H9 (cell line): Measurements from ENCODE around the gene DUSP5. TPM values are rescaled to one million over a fixed set of nuclear protein-coding genes. Genes with fewer than 3 reads are reported as not detected.

ENCODE experiments used
- DNase-seq: peaks from one replicate; pipeline ENCODE4 v3.0.0-alpha.2; 2017
- H2AFZ ChIP-seq: one replicate; pipeline ENCODE4 v1.6.1; 2013; ENCODE audit warnings: mild to moderate bottlenecking, low read length, control low read depth, moderate library complexity
- H2AK5ac ChIP-seq: 2 replicates; pipeline ENCODE4 v1.6.1; 2013; ENCODE audit warnings: low read length, control low read depth, mixed read lengths; ENCODE audit not compliant: insufficient read length
- H2BK120ac ChIP-seq: one replicate; pipeline ENCODE4 v1.6.1; 2013; ENCODE audit warnings: low read depth, mild to moderate bottlenecking, low read length, control low read depth, inconsistent platforms; ENCODE audit not compliant: poor library complexity, severe bottlenecking
- H2BK12ac ChIP-seq: 2 replicates; pipeline ENCODE4 v1.6.1; 2013; ENCODE audit warnings: low read length, control low read depth, mixed read lengths, low read depth; ENCODE audit not compliant: insufficient read length
- H2BK15ac ChIP-seq: 2 replicates; pipeline ENCODE4 v1.6.1; 2013; ENCODE audit warnings: low read depth, low read length, control low read depth
- H2BK20ac ChIP-seq: one replicate; pipeline ENCODE4 v1.6.1; 2013; ENCODE audit warnings: low read depth, mild to moderate bottlenecking, low read length, control low read depth, inconsistent platforms; ENCODE audit not compliant: poor library complexity, severe bottlenecking
- H2BK5ac ChIP-seq: 2 replicates; pipeline ENCODE4 v1.6.1; 2013; ENCODE audit warnings: low read length, control low read depth, mixed read lengths; ENCODE audit not compliant: insufficient read length
- H3K14ac ChIP-seq: 2 replicates; pipeline ENCODE4 v1.6.1; 2013; ENCODE audit warnings: low read length, control low read depth; ENCODE audit not compliant: insufficient read depth
- H3K18ac ChIP-seq: 2 replicates; pipeline ENCODE4 v1.6.1; 2013; ENCODE audit warnings: low read depth, mild to moderate bottlenecking, mixed read lengths, low read length, control low read depth; ENCODE audit not compliant: insufficient read length
- H3K23ac ChIP-seq: 2 replicates; pipeline ENCODE4 v1.6.1; 2013; ENCODE audit warnings: low read length, control low read depth, mixed read lengths, low read depth; ENCODE audit not compliant: insufficient read length
- H3K23me2 ChIP-seq: 2 replicates; pipeline ENCODE4 v1.6.1; 2013; ENCODE audit warnings: low read depth, mild to moderate bottlenecking, mixed read lengths, low read length, control low read depth; ENCODE audit not compliant: insufficient read length, poor library complexity, severe bottlenecking
- H3K27ac ChIP-seq: 2 replicates; pipeline ENCODE4 v1.5.1; 2013; ENCODE audit warnings: low read length, control low read depth, mixed read lengths, low read depth; ENCODE audit not compliant: insufficient read length
- H3K27me3 ChIP-seq: 2 replicates; pipeline ENCODE4 v1.6.1; 2013; ENCODE audit warnings: low read length, control low read depth, inconsistent platforms; ENCODE audit not compliant: insufficient read depth
- H3K4ac ChIP-seq: 2 replicates; pipeline ENCODE4 v1.6.1; 2013; ENCODE audit warnings: low read depth, mild to moderate bottlenecking, control low read depth, inconsistent platforms, low read length, moderate library complexity
- H3K4me1 ChIP-seq: 2 replicates; pipeline ENCODE4 v1.6.1; 2013; ENCODE audit warnings: low read length, control low read depth, inconsistent platforms; ENCODE audit not compliant: insufficient read depth
- H3K4me2 ChIP-seq: 2 replicates; pipeline ENCODE4 v1.6.1; 2013; ENCODE audit warnings: low read length, control low read depth, mixed read lengths; ENCODE audit not compliant: insufficient read length, insufficient read depth
- H3K56ac ChIP-seq: 2 replicates; pipeline ENCODE4 v1.6.1; 2013; ENCODE audit warnings: low read depth, mild to moderate bottlenecking, mixed read lengths, low read length, control low read depth; ENCODE audit not compliant: insufficient read length
- H3K79me1 ChIP-seq: 2 replicates; pipeline ENCODE4 v1.6.1; 2013; ENCODE audit warnings: low read depth, mild to moderate bottlenecking, moderate library complexity, low read length, control low read depth, inconsistent platforms; ENCODE audit not compliant: insufficient read depth, poor library complexity, severe bottlenecking
- H3K79me2 ChIP-seq: 2 replicates; pipeline ENCODE4 v1.6.1; 2013; ENCODE audit warnings: low read length, control low read depth, inconsistent platforms; ENCODE audit not compliant: insufficient read depth
- H3K9ac ChIP-seq: 2 replicates; pipeline ENCODE4 v1.6.1; 2013; ENCODE audit warnings: low read length, control low read depth, mixed read lengths; ENCODE audit not compliant: insufficient read length; ENCODE audit errors: extremely low read depth
- H3K9me3 ChIP-seq: one replicate; pipeline ENCODE4 v1.6.1; 2013; ENCODE audit warnings: low read depth, low read length, inconsistent platforms; ENCODE audit not compliant: control insufficient read depth
- H3T11ph ChIP-seq: one replicate; pipeline ENCODE4 v1.6.1; 2013; ENCODE audit warnings: mild to moderate bottlenecking, low read length, control low read depth, inconsistent platforms
- H4K20me1 ChIP-seq: one replicate; pipeline ENCODE4 v1.6.1; 2013; ENCODE audit not compliant: control insufficient read depth, insufficient read length, insufficient read depth
- H4K5ac ChIP-seq: 2 replicates; pipeline ENCODE4 v1.6.1; 2013; ENCODE audit warnings: low read depth, mild to moderate bottlenecking, mixed read lengths, low read length, control low read depth; ENCODE audit not compliant: insufficient read length
- H4K8ac ChIP-seq: replicated peaks from 2 replicates; pipeline ENCODE4 v1.6.1; 2013; ENCODE audit warnings: low read length, control low read depth, mixed read lengths, low read depth; ENCODE audit not compliant: insufficient read length
- H4K91ac ChIP-seq: 2 replicates; pipeline ENCODE4 v1.6.1; 2013; ENCODE audit warnings: low read depth, mild to moderate bottlenecking, moderate library complexity, mixed read lengths, low read length, control low read depth; ENCODE audit not compliant: insufficient read length
- H3K27ac Mint-ChIP-seq, 3 experiments: 2 replicates in 2 of 3; 3 replicates in 1 of 3; pipeline ENCODE4 v1.8.0; 2020 to 2021; ENCODE audit warnings: mixed read lengths in 3 of 3, mild to moderate bottlenecking in 1 of 3, moderate library complexity in 1 of 3
- H3K27me3 Mint-ChIP-seq: 2 replicates; pipeline ENCODE4 v1.8.0; 2021; ENCODE audit warnings: low read depth, mild to moderate bottlenecking, moderate library complexity, mixed read lengths
- H3K36me3 Mint-ChIP-seq, 3 experiments: 2 replicates in 2 of 3; 3 replicates in 1 of 3; pipeline ENCODE4 v1.8.0; 2020 to 2021; ENCODE audit warnings: low read depth in 3 of 3, mixed read lengths in 3 of 3; ENCODE audit not compliant: insufficient read depth in 1 of 3
- H3K4me1 Mint-ChIP-seq, 2 experiments: 2 replicates each; pipeline ENCODE4 v1.8.0; 2020; ENCODE audit warnings: mixed read lengths in 2 of 2
- H3K4me3 Mint-ChIP-seq, 2 experiments: 2 replicates in 1 of 2; 3 replicates in 1 of 2; pipeline ENCODE4 v1.8.0; 2020 to 2021; ENCODE audit warnings: mild to moderate bottlenecking in 2 of 2, mixed read lengths in 2 of 2, moderate library complexity in 1 of 2
- H3K9me3 Mint-ChIP-seq, 2 experiments: 2 replicates in 1 of 2; 3 replicates in 1 of 2; pipeline ENCODE4 v1.8.0; 2020; ENCODE audit warnings: mild to moderate bottlenecking in 2 of 2, mixed read lengths in 2 of 2, moderate library complexity in 1 of 2
- WGBS: extraction: QIAGEN DNeasy Blood & Tissue Kit; methylation state at CpG from one replicate; pipeline ENCODE4 v1.1.7; 2013; ENCODE audit warnings: missing lambda C conversion rate, low lambda C conversion rate, mixed read lengths; ENCODE audit not compliant: insufficient read length; ENCODE audit errors: extremely low coverage; 5-methylcytosine and 5-hydroxymethylcytosine counted together
- total RNA-seq: library from RNA; stranded (reverse); gene quantifications from 2 replicates; pipeline ENCODE4 v1.2.1, GENCODE V29; 2021
- TF ChIP-seq, protein P1 (sequence below): fragments of 200-600 bp; sonication (generic); conservative IDR thresholded peaks from 3 replicates; pipeline ENCODE4 v1.8.0; 2021; ENCODE audit warnings: antibody characterized with exemption, mild to moderate bottlenecking

The DUSP5 gene
- total RNA-seq, 1 experiment from 2014 or later: 29.3 TPM

DNA sequence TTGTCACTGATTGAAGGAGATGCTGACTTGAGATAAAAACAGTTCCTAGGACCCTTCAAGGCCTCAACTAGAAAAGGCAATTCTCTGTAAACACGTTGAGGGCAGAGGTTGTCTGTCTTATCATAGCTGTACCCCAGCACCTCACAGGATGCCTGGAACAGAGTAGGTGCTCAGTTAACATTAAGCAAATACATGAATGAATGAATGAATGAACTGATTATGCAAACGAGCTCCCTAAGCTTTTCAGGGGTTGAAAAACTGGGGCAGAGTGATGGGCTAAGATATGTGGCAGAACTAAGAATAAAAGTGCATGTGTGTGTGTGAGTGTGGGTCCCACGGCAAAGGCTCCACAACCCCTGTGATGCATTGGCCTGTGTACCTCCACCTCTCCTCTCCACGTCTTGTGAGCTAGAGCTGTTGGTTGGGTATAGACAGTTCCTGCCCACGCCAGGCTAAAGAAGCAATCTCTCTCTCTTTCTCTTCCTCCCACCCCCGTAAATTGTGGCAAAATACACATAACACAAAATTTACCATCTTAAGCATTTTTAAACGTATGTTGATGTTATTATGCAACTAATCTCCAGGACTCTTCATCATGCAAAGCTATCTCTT is 48.9 kb downstream of the DUSP5 start:
- no peak for DNase-seq
- H3T11ph ChIP-seq: no peak overlapping the region
- no peaks in the 10 kb centered on the region for H3K79me1 ChIP-seq
- no peak overlapping the region for H2BK12ac ChIP-seq
- no peak overlapping the region for H2BK15ac ChIP-seq
- Mint-ChIP-seq H3K9me3 (no peaks in the 10 kb centered on the region), H3K4me3 (no peak overlapping the region), H3K4me1 (peaks cover 6 to 9% of the 10 kb centered on the region in 2 experiments), H3K36me3 (no peaks in the 10 kb centered on the region), H3K27me3 (no peaks in the 10 kb centered on the region; the same call in none of the 2 replicates), H3K27ac (no peak overlapping the region)
- no peaks in the 10 kb centered on the region for H3K23me2 ChIP-seq
- H3K27me3 ChIP-seq: no peaks in the 10 kb centered on the region
- H3K27ac ChIP-seq: no peak overlapping the region
- no peak overlapping the region for H3K9ac ChIP-seq
- H4K8ac ChIP-seq: no peak overlapping the region
- no peak overlapping the region for H3K18ac ChIP-seq
- H2BK5ac ChIP-seq: no peak overlapping the region
- no peak overlapping the region for H4K91ac ChIP-seq
- H2BK120ac ChIP-seq: no peak overlapping the region
- no peak overlapping the region for H3K14ac ChIP-seq
- no peak overlapping the region for H2AK5ac ChIP-seq
- H3K56ac ChIP-seq: no peak overlapping the region
- H3K4ac ChIP-seq: no peak overlapping the region
- TF ChIP-seq, protein P1, sequence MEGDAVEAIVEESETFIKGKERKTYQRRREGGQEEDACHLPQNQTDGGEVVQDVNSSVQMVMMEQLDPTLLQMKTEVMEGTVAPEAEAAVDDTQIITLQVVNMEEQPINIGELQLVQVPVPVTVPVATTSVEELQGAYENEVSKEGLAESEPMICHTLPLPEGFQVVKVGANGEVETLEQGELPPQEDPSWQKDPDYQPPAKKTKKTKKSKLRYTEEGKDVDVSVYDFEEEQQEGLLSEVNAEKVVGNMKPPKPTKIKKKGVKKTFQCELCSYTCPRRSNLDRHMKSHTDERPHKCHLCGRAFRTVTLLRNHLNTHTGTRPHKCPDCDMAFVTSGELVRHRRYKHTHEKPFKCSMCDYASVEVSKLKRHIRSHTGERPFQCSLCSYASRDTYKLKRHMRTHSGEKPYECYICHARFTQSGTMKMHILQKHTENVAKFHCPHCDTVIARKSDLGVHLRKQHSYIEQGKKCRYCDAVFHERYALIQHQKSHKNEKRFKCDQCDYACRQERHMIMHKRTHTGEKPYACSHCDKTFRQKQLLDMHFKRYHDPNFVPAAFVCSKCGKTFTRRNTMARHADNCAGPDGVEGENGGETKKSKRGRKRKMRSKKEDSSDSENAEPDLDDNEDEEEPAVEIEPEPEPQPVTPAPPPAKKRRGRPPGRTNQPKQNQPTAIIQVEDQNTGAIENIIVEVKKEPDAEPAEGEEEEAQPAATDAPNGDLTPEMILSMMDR: no peak
- no peak overlapping the region for H2BK20ac ChIP-seq
- no peaks in the 10 kb centered on the region for H3K79me2 ChIP-seq
- no peaks in the 10 kb centered on the region for H3K4me1 ChIP-seq
- no peaks in the 10 kb centered on the region for H4K20me1 ChIP-seq
- no peak overlapping the region for H3K23ac ChIP-seq
- no peak overlapping the region for H2AFZ ChIP-seq
- no CpG with 5 or more reads among the region's 7 CpGs for WGBS
- no peaks in the 10 kb centered on the region for H3K9me3 ChIP-seq
- no peak overlapping the region for H4K5ac ChIP-seq
- H3K4me2 ChIP-seq: no peak overlapping the region
